Ovary (tissue), 9 donors: ENCODE measurements around the gene TBXAS1. TPM values are rescaled to one million over a fixed set of nuclear protein-coding genes. Genes with fewer than 3 reads are reported as not detected.

ENCODE experiments used
- polyA plus RNA-seq, 2 donors: library from polyadenylated mRNA; stranded (reverse); fragments of 200-250 nt in 1 of 2; fragments of 350-450 nt in 1 of 2; fragmentation: Illumina TruSeq in 1 of 2; extraction: RNeasy Lipid Tissue Mini Kit (QIAGEN cat#74804) in 1 of 2; gene quantifications; one replicate each; pipeline ENCODE4 v1.2.3, GENCODE V29; 2013 to 2014
- total RNA-seq, 7 donors: library from RNA; depleted of rRNA in 2 of 7; stranded (reverse); fragments of >200 nt in 2 of 7; fragmentation: NEBNext Ultra II Directional in 3 of 7; extraction: Animal tissue kit (Norgen Biotek cat#: 25700) in 3 of 7; gene quantifications; one replicate each; pipeline versions ENCODE4 v1.1.0 to v1.2.4, GENCODE V29; 2016 to 2023
- donor health status: DM: no; HTN: no; CAD: no; lungs with moderate emphysema.
- donor health status: DM: no; HTN: no; CAD: no.
- donor health status: Bipolar disorder and iron deficiency.
- donor health status: DM: yes; HTN: yes; CAD: no.
- donor health status: DM: no; HTN: no; CAD: no.
- donor health status: DM: yes; HTN: yes; CAD: no.

TBXAS1 gene
- total and polyA plus RNA-seq, 9 donors = 3.1 to 16.8 (median 9.0) TPM

Other genes starting within 250 kb of the TBXAS1 start
- 10 to 100 TPM in 6 of 7 donors, 1 to 10 TPM in 1; 9.9 to 38.4 (median 35.1) TPM for gene HIPK2, start 51.3 kb upstream of the TBXAS1 start, total RNA-seq
- 10 to 100 TPM in 1 of 2 donors, 1 to 10 TPM in 1; 7.3 to 14.8 TPM for gene HIPK2, start 51.3 kb upstream of the TBXAS1 start, polyA plus RNA-seq
- 10 to 100 TPM; 19.4 to 43.5 (median 23.4) TPM for gene PARP12, start 233.7 kb downstream of the TBXAS1 start, total RNA-seq
- 10 to 100 TPM; 15.7 to 23.2 TPM for gene PARP12, start 233.7 kb downstream of the TBXAS1 start, polyA plus RNA-seq